Activated naive CD4-positive, alpha-beta T cell treated with anti-CD3 and anti-CD28 coated beads, Interleukin-2, amount 10 ng/mL, durations not matched to agents 7 days and 5 days (primary cell): Measurements from ENCODE around the gene LRRC47.

ENCODE experiments used
- CTCF ChIA-PET: fragments of 350-600 bp; sonication (Branson Sonifier 250); formaldehyde crosslinking; loops from one replicate; lab custom pipeline; 2021; ENCODE audit warnings: antibody characterized with exemption; lab: Charles Lee
- DNase-seq: peaks from one replicate; pipeline ENCODE4 v3.0.0-alpha.2; 2020
- H3K27ac Mint-ChIP-seq: one replicate; pipeline ENCODE4 v1.8.0; 2021; ENCODE audit warnings: mild to moderate bottlenecking, moderate library complexity, mixed read lengths
- H3K27me3 Mint-ChIP-seq: one replicate; pipeline ENCODE4 v1.8.0; 2021; ENCODE audit warnings: mild to moderate bottlenecking, mixed read lengths
- H3K36me3 Mint-ChIP-seq: one replicate; pipeline ENCODE4 v1.8.0; 2021; ENCODE audit warnings: mixed read lengths
- H3K4me1 Mint-ChIP-seq: one replicate; pipeline ENCODE4 v1.8.0; 2021; ENCODE audit warnings: mixed read lengths
- H3K4me3 Mint-ChIP-seq: one replicate; pipeline ENCODE4 v1.8.0; 2021; ENCODE audit warnings: mild to moderate bottlenecking, moderate library complexity, mixed read lengths
- H3K9me3 Mint-ChIP-seq: one replicate; pipeline ENCODE4 v1.8.0; 2021; ENCODE audit warnings: mixed read lengths

Gene LRRC47

DNA sequence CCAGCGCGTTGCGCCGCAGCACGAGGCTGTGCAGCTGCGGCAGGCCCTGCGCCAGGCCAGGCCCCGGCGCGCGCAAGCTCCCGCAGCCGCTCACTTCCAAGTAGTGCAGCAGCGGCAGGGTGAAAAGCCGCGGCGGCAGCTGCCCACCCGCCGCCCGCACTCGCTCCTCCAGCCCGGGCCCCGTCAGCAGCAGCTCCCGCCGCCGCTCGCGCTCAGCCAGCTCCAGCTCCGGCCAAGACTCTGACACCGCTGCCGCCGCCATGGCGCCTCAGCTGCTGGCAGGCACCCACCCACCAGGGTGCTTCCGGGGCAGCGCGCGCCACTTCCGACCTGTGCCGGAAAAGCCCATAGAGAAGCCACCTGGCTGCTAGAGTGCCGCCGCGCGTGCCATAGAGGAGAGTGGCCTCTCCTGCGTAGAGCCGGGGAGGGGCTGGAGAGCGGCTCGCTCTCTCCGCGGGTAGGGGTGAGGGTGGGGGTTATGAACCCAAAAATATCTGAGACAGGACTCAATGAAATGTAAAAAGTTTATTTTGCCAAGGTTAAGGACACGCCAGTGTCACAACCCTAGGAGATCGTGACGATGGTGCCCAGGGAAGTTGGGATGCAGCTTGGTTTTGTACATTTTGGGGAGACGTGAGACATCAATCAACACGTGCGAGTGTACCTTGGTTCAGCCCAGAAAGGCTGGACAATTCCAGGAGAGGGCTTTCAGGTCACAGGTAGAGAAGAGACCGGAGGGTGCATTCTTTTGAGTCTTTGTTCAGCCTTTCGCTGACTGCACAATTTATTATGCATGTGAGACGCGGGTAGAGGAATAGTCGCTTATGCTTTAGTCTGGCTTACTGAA is at the start of gene LRRC47:
TSS of gene LRRC47 (minus strand) at position 284 of the 847 bp plus-strand sequence. CDS start at position 262, 22 bp downstream.
- Mint-ChIP-seq H3K9me3 (no peaks in the 10 kb centered on the region), H3K27ac (peak within 1 kb of the TSS; percentile 93), H3K27me3 (peaks cover 21% of the 10 kb centered on the region), H3K4me1 (peaks cover 44% of the 10 kb centered on the region), H3K4me3 (peak within 1 kb of the TSS; percentile 90), H3K36me3 (peaks cover 14% of the 10 kb centered on the region)
- DNase-seq: peak; percentile 97
- CTCF ChIA-PET: interaction anchor here (1.0 to 1.5 kb wide), 3 partner anchors 9 to 29 kb away, joined by 3 read pairs; no protein-coding TSS in a partner anchor

DNA sequence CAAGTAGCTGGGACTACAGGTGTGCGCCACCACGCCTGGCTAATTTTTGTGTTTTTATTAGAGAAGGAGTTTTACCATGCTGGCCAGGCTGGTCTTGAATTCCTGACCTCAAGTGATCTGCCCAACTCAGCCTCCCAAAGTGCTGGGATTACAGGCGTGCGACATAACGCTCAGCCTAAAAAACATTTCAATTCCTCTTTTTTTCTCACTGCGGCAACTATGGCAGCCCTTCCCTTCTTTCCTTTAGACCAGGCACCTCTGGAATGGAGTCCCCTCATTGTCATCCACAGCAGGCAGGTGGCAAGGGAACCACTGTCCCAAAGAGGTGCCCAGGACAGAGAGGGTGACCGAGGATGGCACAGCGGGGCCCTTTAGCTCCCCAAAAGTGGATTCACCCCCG is 46.6 kb upstream of the LRRC47 start:
- CTCF ChIA-PET: no interaction called here
- DNase-seq: no peak
- Mint-ChIP-seq H3K4me1 (no peaks in the 10 kb centered on the region), H3K27me3 (no peaks in the 10 kb centered on the region), H3K4me3 (no peak overlapping the region), H3K36me3 (peaks cover 55% of the 10 kb centered on the region), H3K9me3 (peaks cover 2% of the 10 kb centered on the region), H3K27ac (no peak overlapping the region)

DNA sequence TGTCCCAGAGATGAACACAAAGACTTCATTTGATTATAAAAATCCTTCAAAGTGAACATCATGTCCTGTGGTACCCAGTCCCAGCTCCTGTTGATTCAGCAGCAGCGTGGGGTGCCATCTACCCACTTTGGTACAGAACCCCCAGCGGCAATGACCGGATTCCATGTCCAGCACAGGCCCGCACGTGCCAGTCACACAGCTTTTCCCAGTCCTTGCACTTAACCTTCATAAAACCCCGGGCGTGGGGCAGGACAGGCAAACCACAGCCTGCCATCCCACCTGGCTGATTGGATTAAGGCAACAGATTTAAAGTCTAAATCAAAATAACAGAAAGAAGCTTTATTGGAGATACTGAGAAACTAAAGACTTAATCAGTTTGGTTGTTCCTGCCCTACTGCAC is 45.2 kb upstream of the LRRC47 start:
- CTCF ChIA-PET: no interaction called here
- Mint-ChIP-seq H3K27me3 (no peaks in the 10 kb centered on the region), H3K27ac (no peak overlapping the region), H3K36me3 (peaks cover 59% of the 10 kb centered on the region), H3K4me3 (no peak overlapping the region), H3K9me3 (peaks cover 9% of the 10 kb centered on the region), H3K4me1 (no peaks in the 10 kb centered on the region)
- DNase-seq: no peak

- Mint-ChIP-seq H3K9me3 (peaks cover 9% of the 10 kb centered on the region), H3K4me1 (no peaks in the 10 kb centered on the region), H3K27ac (no peak overlapping the region), H3K27me3 (no peaks in the 10 kb centered on the region), H3K36me3 (peaks cover 64% of the 10 kb centered on the region), H3K4me3 (no peak overlapping the region)
- CTCF ChIA-PET: no interaction called here
- no peak for DNase-seq
Observed at GRCh38 chr1:3838788-3839187, 42.5 kb upstream of the LRRC47 start.

- Mint-ChIP-seq H3K27ac (no peak overlapping the region), H3K36me3 (peaks cover 61% of the 10 kb centered on the region), H3K4me3 (no peak overlapping the region), H3K9me3 (peaks cover 9% of the 10 kb centered on the region), H3K27me3 (no peaks in the 10 kb centered on the region), H3K4me1 (no peaks in the 10 kb centered on the region)
- CTCF ChIA-PET: no interaction called here
- DNase-seq: no peak
Observed at GRCh38 chr1:3837685-3838084, 41.4 kb upstream of the LRRC47 start.

- no peak overlapping the region for H3K27ac Mint-ChIP-seq
- H3K36me3 Mint-ChIP-seq: peaks cover 61% of the 10 kb centered on the region
- peaks cover 9% of the 10 kb centered on the region for H3K9me3 Mint-ChIP-seq
- no peak overlapping the region for H3K4me3 Mint-ChIP-seq
- no peaks in the 10 kb centered on the region for H3K4me1 Mint-ChIP-seq
- CTCF ChIA-PET: no interaction called here
- no peaks in the 10 kb centered on the region for H3K27me3 Mint-ChIP-seq
- DNase-seq: no peak
Observed at GRCh38 chr1:3837200-3837599, 40.9 kb upstream of the LRRC47 start.

DNA sequence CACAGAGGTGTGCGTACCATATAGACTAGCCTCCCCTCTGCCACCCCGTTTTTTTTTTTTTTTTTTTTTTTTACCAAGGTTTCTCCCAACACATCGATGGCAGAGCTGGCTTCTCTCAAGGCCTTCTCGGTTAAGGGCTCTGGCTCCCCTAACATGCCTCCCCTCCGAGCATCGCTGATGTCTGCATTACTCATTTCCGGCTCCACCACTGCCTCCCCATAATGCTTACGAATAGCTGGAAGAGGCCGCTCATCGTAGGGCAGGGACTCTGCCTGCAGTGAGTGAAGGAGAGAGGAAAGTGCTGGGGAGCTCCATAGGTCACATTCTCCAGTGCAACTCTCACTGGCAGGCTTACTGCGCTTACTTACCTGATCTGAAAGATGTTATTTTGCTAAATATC is 40.1 kb upstream of the LRRC47 start:
- no peak for DNase-seq
- CTCF ChIA-PET: no interaction called here
- Mint-ChIP-seq H3K27me3 (no peaks in the 10 kb centered on the region), H3K4me3 (no peak overlapping the region), H3K4me1 (no peaks in the 10 kb centered on the region), H3K9me3 (peaks cover 9% of the 10 kb centered on the region), H3K36me3 (peaks cover 62% of the 10 kb centered on the region), H3K27ac (no peak overlapping the region)

DNA sequence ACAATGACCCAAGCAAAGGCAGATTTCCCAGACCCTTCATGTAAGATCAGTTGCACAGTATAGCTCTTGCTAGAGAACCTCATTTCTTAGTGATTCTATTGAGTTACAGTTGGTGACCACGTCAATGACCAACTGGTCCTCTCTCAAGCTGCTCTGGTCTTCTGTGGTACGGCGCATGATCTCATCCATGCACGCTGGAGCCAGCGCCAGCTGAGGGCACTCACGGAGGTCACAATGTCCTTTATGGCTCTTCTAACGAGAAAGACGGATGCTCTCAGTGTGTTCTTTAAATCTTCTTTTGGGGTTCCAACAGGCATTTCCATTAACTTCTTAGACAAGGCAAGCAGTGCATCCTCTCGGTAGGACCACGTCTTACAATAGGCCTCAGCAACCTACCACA is 38.4 kb upstream of the LRRC47 start:
- no peaks in the 10 kb centered on the region for H3K4me1 Mint-ChIP-seq
- H3K4me3 Mint-ChIP-seq: no peak overlapping the region
- DNase-seq: no peak
- peaks cover 59% of the 10 kb centered on the region for H3K36me3 Mint-ChIP-seq
- peaks cover 9% of the 10 kb centered on the region for H3K9me3 Mint-ChIP-seq
- CTCF ChIA-PET: no interaction called here
- no peak overlapping the region for H3K27ac Mint-ChIP-seq
- H3K27me3 Mint-ChIP-seq: no peaks in the 10 kb centered on the region

- peaks cover 41% of the 10 kb centered on the region for H3K36me3 Mint-ChIP-seq
- CTCF ChIA-PET: no interaction called here
- no peak overlapping the region for H3K27ac Mint-ChIP-seq
- no peaks in the 10 kb centered on the region for H3K9me3 Mint-ChIP-seq
- H3K27me3 Mint-ChIP-seq: no peaks in the 10 kb centered on the region
- no peak overlapping the region for H3K4me3 Mint-ChIP-seq
- no peaks in the 10 kb centered on the region for H3K4me1 Mint-ChIP-seq
- no peak for DNase-seq
Observed at GRCh38 chr1:3831689-3832088, 35.4 kb upstream of the LRRC47 start.

DNA sequence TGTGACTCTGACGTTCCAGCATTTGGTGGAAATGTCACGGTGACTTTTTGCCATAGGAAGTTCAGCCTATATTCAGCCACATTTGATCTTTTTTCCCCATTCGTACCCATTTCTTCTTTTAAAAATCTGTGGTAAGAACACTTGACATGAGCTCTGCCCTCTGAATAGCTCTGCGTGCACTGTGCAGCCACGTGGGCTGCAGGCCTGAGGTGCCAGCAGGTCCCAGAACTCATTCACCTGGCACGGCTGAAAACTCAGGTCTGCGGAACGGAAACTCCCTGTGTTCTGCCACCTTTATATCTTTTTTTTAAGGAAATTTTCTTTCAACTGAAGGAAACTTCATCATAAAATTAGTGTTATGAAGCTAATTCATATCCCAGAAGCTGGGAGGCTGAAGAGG is 32.1 kb upstream of the LRRC47 start:
- H3K27ac Mint-ChIP-seq: no peak overlapping the region
- no peak overlapping the region for H3K4me3 Mint-ChIP-seq
- H3K4me1 Mint-ChIP-seq: no peaks in the 10 kb centered on the region
- H3K27me3 Mint-ChIP-seq: no peaks in the 10 kb centered on the region
- no peak for DNase-seq
- CTCF ChIA-PET: no interaction called here
- no peaks in the 10 kb centered on the region for H3K9me3 Mint-ChIP-seq
- H3K36me3 Mint-ChIP-seq: peaks cover 36% of the 10 kb centered on the region

DNA sequence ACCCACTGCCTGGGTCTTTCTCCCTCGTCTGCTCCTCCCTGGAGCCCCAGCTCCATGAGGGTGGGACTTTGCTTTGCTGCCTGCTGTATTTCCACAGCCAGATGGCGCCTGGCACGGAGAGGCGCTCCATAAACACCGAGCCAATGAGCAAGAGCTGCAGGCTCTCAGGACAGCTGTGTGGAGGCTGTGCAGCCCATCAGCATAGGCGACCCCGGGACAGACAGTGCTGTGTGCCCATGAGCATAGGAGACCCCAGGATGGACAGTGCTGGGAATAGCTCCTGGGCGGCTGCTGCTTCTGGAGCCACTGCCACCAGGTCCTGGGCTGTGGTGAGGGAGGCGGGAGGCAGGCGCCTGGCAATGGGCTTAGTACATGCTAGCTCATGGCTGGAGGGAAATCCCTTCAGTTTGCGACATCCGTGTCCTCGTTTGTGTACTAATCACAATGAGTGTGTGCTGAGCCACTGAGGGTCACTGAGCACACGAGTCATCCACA is 31.6 kb upstream of the LRRC47 start:
- Mint-ChIP-seq H3K27me3 (no peaks in the 10 kb centered on the region), H3K4me3 (no peak overlapping the region), H3K9me3 (no peaks in the 10 kb centered on the region), H3K4me1 (no peaks in the 10 kb centered on the region), H3K36me3 (peaks cover 33% of the 10 kb centered on the region), H3K27ac (no peak overlapping the region)
- no peak for DNase-seq
- CTCF ChIA-PET: no interaction called here

DNA sequence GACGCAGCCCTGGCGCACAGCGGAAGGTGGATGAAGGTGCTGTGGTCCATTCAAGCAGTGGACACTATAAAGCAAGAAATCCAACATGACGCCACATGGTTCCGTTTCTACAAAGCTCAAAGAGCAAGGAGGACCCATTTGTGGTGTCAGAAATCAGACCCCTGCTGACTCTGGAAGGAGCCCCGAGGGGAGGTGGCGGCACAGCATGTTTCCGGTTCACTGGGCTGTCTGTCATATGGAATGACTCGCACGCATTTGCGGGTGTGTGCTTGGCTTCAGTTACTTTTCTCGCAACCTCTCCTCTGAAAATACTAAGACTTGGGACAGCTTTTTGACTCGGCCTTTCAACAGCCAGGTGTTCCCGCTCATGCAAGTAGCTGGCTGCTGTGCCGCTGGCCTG is 29.1 kb upstream of the LRRC47 start:
- H3K4me1 Mint-ChIP-seq: no peaks in the 10 kb centered on the region

DNA sequence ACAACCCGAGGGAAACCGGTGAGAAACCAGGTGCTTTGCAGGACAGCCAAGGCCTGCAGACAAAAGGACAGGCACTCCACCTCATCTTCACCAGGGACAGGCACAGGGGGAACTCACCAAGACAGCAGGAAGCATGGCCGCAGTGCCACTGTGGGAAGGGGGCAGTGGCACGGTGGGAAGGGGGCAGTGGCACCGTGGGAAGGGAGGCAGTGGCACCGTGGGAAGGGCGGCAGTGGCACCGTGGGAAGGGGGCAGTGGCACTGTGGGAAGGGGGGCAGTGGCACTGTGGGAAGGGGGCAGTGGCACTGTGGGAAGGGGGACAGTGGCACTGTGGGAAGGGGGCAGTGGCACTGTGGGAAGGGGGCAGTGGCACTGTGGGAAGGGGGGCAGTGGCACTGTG is 28.4 kb upstream of the LRRC47 start:
- no peaks in the 10 kb centered on the region for H3K27me3 Mint-ChIP-seq
- H3K4me1 Mint-ChIP-seq: no peaks in the 10 kb centered on the region
- H3K27ac Mint-ChIP-seq: peak overlapping the region; percentile 73
- peaks cover 26% of the 10 kb centered on the region for H3K36me3 Mint-ChIP-seq
- DNase-seq: no peak
- no peaks in the 10 kb centered on the region for H3K9me3 Mint-ChIP-seq
- CTCF ChIA-PET: no interaction called here
- H3K4me3 Mint-ChIP-seq: no peak overlapping the region

More for the DNA sequence above, 29.1 kb upstream of the LRRC47 start:
- CTCF ChIA-PET: no interaction called here
- no peak overlapping the region for H3K4me3 Mint-ChIP-seq
- H3K36me3 Mint-ChIP-seq: peaks cover 27% of the 10 kb centered on the region
- no peaks in the 10 kb centered on the region for H3K27me3 Mint-ChIP-seq
- no peaks in the 10 kb centered on the region for H3K9me3 Mint-ChIP-seq
- no peak for DNase-seq
- no peak overlapping the region for H3K27ac Mint-ChIP-seq

- Mint-ChIP-seq H3K9me3 (no peaks in the 10 kb centered on the region), H3K4me1 (no peaks in the 10 kb centered on the region), H3K36me3 (peaks cover 17% of the 10 kb centered on the region), H3K4me3 (no peak overlapping the region), H3K27me3 (no peaks in the 10 kb centered on the region), H3K27ac (no peak overlapping the region)
- CTCF ChIA-PET: interaction anchor here (1.2 kb wide), 1 partner anchor 13 kb away, joined by 4 read pairs; no protein-coding TSS in a partner anchor
- DNase-seq: no peak
Observed at GRCh38 chr1:3822421-3822820, 26.1 kb upstream of the LRRC47 start.

DNA sequence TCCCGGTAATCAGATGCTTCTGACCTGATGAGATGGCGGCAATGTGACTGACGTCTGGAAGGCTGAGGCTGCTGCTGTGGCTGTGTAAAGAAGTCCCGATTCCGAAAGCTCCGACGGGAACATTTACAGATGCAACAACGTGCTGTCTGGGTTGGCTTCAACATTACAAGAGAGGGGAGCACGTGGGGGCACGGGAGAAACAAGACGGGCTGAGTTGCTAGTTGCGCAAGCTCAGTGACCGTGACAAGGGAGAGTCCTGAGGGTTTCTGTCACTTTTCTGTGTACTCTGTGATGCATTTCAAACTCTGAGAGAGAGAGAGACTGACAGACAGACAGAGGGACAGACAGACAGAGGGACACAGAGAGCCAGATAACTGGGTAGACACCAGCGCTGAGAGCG is 25.6 kb upstream of the LRRC47 start:
- DNase-seq: no peak
- no peaks in the 10 kb centered on the region for H3K9me3 Mint-ChIP-seq
- no peaks in the 10 kb centered on the region for H3K27me3 Mint-ChIP-seq
- no peak overlapping the region for H3K27ac Mint-ChIP-seq
- CTCF ChIA-PET: interaction anchor here (1.2 kb wide), 2 partner anchors 12 to 22 kb away, joined by 3 to 4 read pairs; no protein-coding TSS in a partner anchor
- peaks cover 17% of the 10 kb centered on the region for H3K36me3 Mint-ChIP-seq
- H3K4me3 Mint-ChIP-seq: no peak overlapping the region
- no peaks in the 10 kb centered on the region for H3K4me1 Mint-ChIP-seq
